GM21619 (cell line): ENCODE results near the gene CLDN18.
A peak's percentile ranks its signal among the peaks of the same experiment; 100 is the strongest.

Source experiments
- ATAC-seq: cut with Tn5 transposase; IDR thresholded peaks from one replicate; pipeline ENCODE4 v1.9.1; 2021; ENCODE audit not compliant: unreplicated experiment

The CLDN18 gene

GRCh38 chr3:138023754-138024153, 13.8 kb downstream of the CLDN18 start:
- no peak for ATAC-seq

GRCh38 chr3:138025553-138025952, 15.6 kb downstream of the CLDN18 start:
- ATAC-seq, result no peak

- no peak for ATAC-seq
These were observed 17.9 kb downstream of the CLDN18 start for GRCh38 chr3:138027821-138028220.

DNA sequence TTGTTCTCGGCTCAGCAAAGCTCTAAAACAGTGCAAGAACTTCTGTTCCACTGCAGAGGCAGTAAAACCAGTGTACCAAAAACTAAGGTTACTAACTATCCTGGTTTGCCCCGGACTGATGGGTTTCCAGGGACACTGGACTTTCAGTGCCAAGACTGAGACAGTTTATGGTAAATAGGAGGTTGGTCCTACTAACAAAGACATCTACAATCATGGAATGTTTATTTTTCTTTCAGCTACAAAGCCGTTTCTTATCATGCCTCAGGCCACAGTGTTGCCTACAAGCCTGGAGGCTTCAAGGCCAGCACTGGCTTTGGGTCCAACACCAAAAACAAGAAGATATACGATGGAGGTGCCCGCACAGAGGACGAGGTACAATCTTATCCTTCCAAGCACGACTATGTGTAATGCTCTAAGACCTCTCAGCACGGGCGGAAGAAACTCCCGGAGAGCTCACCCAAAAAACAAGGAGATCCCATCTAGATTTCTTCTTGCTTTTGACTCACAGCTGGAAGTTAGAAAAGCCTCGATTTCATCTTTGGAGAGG, 20.8 kb downstream of the CLDN18 start:
- ATAC-seq, result no peak

DNA sequence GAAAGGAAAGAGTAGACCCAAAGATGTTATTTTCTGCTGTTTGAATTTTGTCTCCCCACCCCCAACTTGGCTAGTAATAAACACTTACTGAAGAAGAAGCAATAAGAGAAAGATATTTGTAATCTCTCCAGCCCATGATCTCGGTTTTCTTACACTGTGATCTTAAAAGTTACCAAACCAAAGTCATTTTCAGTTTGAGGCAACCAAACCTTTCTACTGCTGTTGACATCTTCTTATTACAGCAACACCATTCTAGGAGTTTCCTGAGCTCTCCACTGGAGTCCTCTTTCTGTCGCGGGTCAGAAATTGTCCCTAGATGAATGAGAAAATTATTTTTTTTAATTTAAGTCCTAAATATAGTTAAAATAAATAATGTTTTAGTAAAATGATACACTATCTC, 21.6 kb downstream of the CLDN18 start:
- ATAC-seq, result no peak

GRCh38 chr3:138032567-138032966, 22.6 kb downstream of the CLDN18 start:
- peak; percentile 45 for ATAC-seq

DNA sequence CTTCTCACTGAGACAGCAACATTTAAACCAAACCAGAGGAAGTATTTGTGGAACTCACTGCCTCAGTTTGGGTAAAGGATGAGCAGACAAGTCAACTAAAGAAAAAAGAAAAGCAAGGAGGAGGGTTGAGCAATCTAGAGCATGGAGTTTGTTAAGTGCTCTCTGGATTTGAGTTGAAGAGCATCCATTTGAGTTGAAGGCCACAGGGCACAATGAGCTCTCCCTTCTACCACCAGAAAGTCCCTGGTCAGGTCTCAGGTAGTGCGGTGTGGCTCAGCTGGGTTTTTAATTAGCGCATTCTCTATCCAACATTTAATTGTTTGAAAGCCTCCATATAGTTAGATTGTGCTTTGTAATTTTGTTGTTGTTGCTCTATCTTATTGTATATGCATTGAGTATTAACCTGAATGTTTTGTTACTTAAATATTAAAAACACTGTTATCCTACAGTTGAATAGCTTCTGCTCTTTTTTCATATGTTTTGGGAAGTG, 23.3 kb downstream of the CLDN18 start:
- no peak for ATAC-seq

- ATAC-seq, result no peak
These were observed 25.0 kb downstream of the CLDN18 start for GRCh38 chr3:138034918-138035317.

GRCh38 chr3:138036572-138036971, 26.6 kb downstream of the CLDN18 start:
- ATAC-seq, result no peak

GRCh38 chr3:138038725-138039462, 28.9 kb downstream of the CLDN18 start:
- ATAC-seq, result no peak

DNA sequence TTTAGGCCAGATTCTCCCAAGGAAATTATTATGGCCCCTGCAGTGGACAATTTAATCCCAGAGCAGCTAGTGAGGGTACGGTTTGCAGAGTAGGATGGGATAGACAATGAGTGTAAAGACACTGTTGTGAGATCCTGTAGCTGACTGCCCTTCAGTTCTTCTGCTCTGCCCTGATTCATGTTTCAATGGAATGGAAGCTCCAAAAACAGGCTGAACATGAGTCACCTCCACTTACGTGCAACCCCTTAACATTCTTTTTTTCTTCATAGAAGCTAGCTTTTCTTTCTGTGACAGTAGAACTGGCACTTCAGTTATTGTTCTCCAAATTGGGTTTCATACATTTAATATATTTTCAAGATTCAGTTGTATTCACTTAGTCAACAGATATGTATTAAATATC, 32.1 kb downstream of the CLDN18 start:
- ATAC-seq, result no peak

GRCh38 chr3:138043266-138044029, 33.5 kb downstream of the CLDN18 start:
- ATAC-seq, result no peak

- ATAC-seq, result no peak
These were observed 36.1 kb downstream of the CLDN18 start for GRCh38 chr3:138046085-138046484.

DNA sequence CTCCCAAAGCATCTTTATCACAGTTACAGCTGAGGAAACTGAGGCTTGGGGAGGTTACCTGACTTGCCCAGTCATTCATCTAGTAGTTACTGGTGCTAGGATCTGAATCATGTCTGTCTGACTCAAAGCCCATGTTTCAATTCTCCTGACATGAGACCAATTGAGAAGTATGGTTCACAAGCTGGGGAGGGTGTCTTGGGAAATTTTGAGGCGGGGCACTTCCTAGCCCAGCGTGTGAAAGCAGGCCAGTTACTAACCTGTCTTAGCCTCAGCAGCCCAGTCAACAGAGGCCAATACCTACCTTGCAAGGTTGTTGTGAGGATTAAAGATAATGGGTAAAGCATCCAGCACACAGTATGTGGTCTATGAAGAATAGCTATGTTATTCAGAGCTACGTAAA, 37.0 kb downstream of the CLDN18 start:
- ATAC-seq, result peak; percentile 64

DNA sequence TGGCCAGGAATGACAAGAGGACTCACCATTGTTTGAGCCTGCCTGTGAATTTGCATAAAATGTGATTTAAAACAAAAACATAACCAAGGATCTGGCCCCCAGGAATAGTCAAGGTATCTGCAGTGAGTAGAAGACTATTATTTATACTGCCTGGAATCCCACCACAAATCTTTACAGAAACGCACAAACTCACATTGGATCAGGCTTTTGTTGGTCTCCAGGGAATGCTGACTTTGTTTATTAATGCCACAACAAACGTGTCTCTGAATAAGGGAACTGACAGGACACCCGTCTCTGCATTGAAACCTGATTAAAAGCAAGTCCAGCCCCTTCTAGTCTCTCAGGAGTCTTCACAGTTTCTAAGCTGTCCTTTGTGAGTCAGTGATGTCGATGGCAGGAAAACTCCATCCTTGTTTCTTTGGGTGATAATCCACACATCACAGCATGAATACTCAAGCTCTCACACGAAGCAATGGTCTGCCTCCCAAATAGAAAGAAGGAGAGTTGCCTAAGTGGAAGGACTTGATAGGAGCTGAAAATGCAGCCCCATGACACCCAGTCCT, 37.7 kb downstream of the CLDN18 start:
- no peak for ATAC-seq

DNA sequence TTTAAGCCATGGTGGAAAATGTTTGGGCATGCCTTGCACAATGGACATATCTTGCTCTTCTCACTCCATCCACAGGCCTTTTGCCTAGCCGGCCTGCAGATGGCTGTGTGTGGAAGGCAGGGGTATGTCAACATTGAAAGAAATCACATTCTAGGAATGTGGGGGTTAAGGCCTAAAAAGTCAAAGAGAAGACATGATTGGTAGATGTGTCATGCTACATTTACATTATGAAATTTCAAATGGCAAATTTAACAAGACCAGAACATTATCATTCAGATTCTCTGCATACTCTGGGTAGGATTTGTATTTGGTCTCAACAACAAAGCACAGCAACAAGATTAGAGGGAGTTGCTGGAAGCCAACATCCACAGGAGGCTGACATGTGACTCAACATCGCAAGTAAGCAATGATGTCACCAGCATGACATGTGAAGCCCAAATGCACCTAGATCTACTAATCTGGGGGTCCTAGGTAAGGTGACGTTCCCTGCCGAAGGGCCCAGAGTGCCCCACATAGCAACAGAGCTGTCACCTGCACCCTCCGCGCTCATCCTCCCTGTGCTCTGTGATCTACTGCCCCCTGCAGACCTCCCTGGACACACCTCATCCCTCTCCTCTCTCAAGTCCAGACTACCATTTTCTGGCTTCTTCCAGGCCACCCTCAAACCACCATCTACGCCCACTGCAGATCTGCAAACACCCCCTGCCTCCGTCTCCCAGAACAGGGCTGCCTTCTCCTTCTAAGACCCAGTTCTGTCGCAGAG, 39.4 kb downstream of the CLDN18 start:
- ATAC-seq, result no peak

DNA sequence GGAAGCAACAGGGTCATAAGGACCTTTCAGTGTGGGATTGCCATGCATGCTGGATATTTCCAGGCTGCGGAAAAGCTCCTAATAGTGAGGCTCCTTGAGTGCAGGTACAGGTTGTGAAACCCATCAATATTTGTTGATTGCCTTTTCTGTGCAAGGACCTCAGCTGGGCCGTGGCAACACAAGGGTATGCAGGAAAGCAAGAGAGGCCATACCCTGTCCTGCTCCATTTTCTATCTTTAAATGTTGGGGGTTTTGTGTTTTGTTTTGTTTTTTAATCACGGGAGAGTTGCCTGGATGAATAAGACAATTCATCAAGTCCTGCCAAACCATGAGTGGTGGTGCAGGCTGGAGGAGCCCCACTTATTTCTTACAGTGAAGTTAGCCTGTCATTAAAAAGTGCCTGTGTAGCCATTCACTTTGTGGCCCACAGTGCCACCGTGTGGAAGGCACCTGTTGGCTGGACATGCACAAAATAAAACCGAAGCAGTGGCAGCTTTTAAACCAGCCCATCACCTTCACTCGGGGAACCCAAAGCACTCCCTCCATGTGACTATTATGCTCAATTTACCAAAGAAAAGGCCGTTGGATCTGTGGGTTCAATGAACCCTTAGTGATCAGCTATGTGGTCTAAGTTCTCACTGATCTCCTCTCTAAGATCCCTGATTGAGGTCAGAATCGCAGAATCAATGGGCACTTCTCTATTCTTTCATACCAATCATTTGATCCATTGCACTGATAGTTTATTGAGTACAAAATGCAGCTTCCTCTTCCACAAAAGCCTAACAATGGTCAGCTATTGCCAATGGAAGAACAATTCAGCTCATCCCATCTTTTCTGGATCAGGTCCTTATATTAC, 42.2 kb downstream of the CLDN18 start:
- peak; percentile 76 for ATAC-seq

GRCh38 chr3:138054057-138054456, 44.1 kb downstream of the CLDN18 start:
- ATAC-seq, result no peak

GRCh38 chr3:138057384-138057783, 47.4 kb downstream of the CLDN18 start:
- no peak for ATAC-seq

DNA sequence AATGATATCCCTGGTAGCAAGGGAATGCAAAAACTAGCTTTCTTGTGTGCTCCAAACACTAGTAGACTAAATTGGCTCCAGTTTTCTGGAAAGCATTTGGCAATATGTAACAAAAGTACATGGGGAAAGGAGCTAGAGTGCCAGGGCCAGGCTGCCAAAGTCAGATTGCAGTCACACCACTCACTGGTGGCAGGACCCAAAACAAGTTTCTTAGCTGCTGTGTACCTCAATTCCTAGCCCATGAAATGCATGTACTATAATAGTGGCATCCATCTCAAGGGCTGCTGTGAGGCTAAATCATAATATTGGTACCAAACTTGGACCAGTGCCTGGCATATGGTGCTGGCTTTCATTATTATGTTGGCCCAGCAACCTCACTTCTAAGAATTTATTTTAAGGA, 49.3 kb downstream of the CLDN18 start:
- ATAC-seq, result no peak
